Ovary (tissue), 3 donors: ENCODE data around the gene PPL.

Experiments used
- CTCF ChIP-seq, 3 donors: fragments of 450-650 bp in 2 of 3; fragments of 200-600 bp in 1 of 3; IDR thresholded peaks; one replicate each; pipeline versions ENCODE4 v1.5.1 to v1.8.0; 2016 to 2022; ENCODE audit warnings: antibody characterized with exemption in 3 of 3, mild to moderate bottlenecking in 1 of 3
- EP300 ChIP-seq: sonication (generic); formaldehyde crosslinking; IDR thresholded peaks from one replicate; pipeline ENCODE4 v1.6.1; 2017; ENCODE audit warnings: antibody characterized with exemption
- POLR2A ChIP-seq: fragments of 450-650 bp; IDR thresholded peaks from one replicate; pipeline ENCODE4 v1.6.1; 2017; ENCODE audit warnings: antibody characterized with exemption, mild to moderate bottlenecking, moderate library complexity
- donor health status: DM: no; HTN: no; CAD: no.

GRCh38 chr16:4936991-4937781, at the start of gene PPL:
- TF ChIP-seq CTCF (IDR thresholded peaks at IDR 0.05) (no peak), POLR2A (no peak), EP300 (no peak)
